Activated CD4-positive, alpha-beta T cell treated with anti-CD3 and anti-CD28 coated beads for 1 hour (primary cell): ENCODE results near the gene PROP1.
"Not testable (repeated sequence)": the region's sequence is repeated elsewhere in the genome, so short reads cannot be mapped to it uniquely, and the experiment has no call there.

ENCODE experiments used
- DNase-seq: peaks from one replicate; pipeline ENCODE4 v3.0.0-alpha.2; 2020

Gene PROP1

DNA sequence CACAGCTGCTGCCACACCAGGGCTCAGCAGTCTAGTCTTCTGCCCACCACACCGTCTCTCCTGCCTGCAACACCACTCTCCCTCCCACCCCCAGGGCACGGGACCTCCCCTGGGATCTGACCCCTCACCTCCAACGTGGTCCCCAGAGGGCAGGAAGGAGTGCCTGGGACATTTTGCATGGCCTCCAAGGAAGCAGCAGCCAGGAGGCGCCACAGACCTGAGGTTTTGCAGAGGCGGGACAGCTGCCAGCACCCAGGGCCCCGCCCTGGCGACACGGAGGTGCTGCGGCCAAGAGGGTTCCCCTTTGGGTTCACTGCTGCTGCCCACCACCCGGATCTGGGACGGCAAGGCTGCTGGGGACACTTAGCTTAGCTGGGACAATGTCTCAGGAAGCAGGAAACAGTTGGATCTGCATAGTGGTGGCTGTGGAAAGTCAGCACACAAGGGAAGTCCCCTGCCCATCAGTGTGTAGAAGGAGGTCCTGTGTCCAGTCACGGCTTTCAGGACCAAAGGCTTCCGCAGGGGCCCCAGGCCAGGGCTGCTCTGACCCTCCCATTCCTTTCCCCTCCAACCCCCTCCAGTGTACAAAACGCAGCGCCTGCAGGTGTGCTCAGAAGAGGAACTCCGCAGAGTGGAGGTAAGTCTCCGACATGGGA, 13.8 kb downstream of the PROP1 start:
- no peak for DNase-seq

DNA sequence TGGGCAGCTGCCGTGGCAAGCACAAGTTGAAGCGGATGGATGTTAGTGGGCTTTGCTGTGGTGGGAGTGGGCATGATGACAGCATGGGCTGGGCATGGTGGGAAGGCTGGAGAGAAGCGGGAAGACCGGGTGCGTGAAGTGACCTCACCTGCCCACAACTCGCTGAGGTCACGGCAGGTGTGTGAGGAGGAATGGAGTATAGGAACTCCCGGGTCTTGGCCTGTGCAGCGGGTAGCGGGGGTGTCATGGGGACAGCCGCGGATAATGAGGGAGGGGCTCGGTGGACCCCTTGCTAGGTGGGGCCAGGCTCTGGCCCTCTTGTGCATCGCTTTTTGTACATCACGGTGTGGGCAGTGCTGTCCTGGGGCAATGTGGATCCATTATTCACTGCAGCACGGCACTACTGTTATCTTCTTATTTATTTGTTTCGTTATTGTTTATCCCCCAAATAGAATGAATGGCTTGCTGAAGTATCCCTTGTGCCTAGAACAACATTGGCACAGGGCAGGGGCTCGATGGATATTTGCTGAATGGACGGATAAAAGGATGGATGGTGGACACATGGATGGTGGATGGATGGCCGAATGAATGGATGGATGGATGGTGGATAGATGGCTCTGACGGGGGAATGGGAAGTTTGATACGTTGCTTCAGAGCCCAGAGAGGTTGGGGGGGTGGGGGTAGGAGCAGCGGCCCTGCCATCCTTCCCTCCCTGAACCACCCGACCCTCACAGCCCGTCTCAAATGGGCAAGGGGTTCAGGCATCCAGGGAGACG, 14.6 kb downstream of the PROP1 start:
- no peak for DNase-seq

DNA sequence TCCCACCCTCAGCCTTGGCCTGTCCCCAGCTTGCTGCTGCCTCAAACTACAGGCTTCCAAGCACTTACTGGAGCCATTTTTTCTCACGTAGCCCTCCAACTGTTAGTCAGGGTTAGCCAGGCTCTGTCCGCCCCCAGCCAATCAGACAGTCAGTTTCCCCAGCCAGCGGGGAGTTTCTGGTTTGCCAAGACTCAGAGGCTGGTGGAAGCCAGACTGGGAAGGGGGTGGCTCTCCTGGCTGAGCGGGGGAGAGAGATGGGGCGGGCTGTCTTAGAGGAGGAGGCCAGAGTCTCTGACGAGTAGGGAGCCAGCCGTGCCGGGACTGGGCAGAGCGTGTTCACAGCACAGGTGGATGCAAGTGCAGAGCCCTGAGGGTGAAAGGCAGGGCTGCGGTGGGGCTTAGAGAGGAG, 15.3 kb downstream of the PROP1 start:
- DNase-seq: no peak

DNA sequence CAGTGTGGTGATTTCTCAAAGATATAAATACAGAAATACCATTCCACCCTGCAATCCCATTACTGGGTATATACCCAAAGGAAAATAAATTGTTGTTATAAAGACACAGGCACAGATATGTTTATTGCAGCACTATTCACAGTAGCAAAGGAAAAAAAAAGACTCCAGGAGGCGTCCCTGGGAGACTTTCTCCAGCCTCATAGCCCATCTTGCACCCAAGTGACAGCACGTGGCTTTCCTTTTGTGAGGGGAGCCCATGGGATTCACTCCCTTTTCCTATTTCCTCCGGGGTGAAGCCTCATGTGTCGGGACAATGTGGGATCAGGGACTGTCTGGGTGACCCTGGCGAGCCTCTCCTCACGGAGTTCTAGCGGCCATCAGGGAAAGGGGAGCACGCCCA, 18.4 kb downstream of the PROP1 start:
- not testable (repeated sequence) for DNase-seq

GRCh38 chr5:177973066-177973635, 22.9 kb downstream of the PROP1 start:
- DNase-seq: no peak

DNA sequence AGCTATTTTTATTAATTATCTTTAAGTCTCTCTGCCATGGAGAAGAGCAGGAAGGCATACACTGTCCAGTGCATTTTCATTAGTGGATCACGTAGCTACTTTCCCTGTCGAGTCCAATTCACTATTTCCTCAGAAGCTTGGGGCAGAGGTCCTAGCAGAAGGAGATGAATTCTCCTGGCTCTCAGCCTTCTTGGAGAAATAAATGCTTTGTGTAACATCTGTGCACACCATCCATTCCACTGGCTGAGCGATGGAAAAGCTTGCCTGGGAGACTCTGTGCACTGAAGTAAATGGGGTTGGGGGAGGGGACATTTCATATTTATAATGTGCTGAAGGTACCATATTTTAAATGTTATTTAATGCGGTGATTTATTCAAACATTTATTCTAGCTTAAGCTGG, 23.4 kb downstream of the PROP1 start:
- no peak for DNase-seq

DNA sequence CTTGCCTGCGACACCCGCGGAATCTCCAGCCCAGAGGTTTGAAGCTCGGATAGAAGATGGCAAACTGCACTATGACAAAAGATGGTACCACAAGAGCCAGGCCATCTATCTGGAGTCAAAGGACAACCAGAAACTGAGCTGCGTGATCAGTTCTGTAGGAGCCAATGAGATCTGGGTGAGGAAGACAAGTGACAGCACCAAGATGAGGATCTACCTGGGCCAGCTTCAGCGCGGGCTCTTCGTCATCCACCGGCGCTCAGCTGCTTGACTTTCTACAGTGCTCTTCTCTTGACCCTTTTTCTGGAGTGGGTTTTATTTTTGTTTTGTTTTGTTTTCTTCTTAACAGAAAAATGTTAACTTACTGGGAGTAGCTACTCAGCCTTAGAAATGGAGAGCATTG, 24.0 kb downstream of the PROP1 start:
- not testable (repeated sequence) for DNase-seq

- no peak for DNase-seq
Observed at GRCh38 chr5:177968661-177969211, 27.3 kb downstream of the PROP1 start.

GRCh38 chr5:177967221-177967887, 28.7 kb downstream of the PROP1 start:
- no peak for DNase-seq

DNA sequence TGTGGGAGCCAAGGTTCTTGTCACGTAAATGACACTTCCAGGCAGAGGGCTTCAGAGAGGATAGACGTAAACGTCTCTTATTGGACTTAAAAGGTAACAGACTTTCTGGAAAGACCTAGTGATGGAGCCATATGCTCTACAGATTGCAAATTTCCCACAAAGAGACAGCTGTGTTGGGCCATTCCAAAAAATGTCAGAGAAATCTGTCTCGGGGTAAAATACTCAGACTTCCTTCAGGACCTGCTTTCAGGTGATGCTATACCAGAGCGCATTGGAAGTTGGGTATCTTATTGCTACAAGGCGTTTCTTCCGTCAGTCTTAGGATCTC, 29.2 kb downstream of the PROP1 start:
- no peak for DNase-seq

DNA sequence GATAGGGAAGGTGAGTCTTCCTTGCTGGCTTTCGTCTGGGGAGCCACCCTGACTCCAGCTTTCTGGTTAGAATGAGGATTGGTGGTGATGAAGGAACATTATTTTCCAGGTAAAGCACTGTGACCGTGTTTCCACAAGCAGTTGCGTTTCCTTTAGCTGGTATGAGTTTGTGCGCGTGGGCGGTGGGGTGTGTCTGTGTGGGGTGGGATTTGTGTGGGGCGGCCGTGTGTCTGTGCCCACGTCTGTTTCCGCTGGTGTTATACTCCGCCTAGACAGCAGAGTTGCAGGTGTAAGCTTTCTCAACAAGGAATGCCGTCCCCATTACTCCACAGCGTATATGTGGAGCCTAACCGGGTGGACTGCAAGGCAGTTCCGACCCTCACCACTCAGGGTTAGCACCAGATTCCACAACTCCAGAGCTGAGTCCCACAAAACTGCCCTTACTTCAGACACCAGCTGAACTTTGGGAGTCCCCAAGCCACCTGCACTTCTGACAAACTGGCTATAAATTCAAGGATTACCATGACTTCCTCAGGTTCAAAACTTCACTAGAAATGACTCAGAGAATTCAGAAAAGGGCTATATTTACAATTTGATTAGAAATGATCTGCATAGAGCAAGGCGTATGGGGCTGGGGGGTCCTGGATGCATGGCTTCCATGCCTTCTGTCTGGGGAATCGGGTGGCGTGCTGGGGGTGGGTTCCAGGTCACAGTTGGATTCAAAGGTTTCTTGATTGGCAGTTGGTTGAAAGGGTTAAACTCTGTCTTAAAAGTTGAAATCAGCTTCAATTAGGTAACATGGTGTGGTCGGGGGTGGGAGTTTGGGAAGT, 29.8 kb downstream of the PROP1 start:
- no peak for DNase-seq

DNA sequence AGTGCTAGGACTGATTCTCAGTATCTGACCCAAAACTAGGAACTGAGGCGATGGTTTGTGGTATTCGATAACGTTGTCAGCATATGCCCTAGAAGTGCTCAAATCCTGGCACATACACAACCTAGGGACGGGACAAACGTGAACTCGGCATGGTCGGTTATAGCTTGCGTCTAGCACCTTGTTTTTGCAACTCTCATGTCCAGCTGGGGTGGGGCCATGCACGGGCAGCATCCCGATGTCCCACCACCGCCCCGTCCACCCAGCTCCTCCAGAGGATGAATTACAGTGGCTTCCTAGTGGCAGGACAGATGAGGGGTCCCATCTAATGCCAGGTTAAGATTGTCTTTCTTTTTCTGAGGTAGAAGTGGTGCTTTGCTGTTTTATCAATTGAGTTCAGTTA, 31.6 kb downstream of the PROP1 start:
- DNase-seq: no peak

GRCh38 chr5:177963966-177964365, 32.1 kb downstream of the PROP1 start:
- DNase-seq: no peak

- no peak for DNase-seq
Observed at GRCh38 chr5:177959315-177959714, 36.7 kb downstream of the PROP1 start.

GRCh38 chr5:177958696-177959095, 37.3 kb downstream of the PROP1 start:
- no peak for DNase-seq

DNA sequence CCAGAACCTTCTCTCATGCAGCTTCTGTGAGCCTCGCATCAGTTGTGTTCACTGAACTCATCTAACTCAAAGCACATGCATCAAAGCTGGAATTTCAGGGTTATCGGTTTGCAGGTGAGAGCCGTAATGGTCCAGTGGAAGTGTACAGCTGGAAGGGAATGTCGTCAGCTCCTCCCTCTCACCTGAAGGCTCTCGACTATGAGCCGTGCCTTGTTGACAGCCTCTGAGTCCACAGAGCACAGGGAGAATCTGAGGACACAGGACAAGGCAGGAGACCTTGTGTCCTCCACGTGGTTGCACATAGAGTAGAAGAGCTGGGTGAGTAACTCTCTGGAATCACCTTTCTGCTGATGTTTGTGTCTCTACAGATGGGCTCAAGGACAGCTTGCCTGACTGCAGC, 38.8 kb downstream of the PROP1 start:
- no peak for DNase-seq

- not testable (repeated sequence) for DNase-seq
Observed at GRCh38 chr5:177953101-177953500, 42.9 kb downstream of the PROP1 start.

DNA sequence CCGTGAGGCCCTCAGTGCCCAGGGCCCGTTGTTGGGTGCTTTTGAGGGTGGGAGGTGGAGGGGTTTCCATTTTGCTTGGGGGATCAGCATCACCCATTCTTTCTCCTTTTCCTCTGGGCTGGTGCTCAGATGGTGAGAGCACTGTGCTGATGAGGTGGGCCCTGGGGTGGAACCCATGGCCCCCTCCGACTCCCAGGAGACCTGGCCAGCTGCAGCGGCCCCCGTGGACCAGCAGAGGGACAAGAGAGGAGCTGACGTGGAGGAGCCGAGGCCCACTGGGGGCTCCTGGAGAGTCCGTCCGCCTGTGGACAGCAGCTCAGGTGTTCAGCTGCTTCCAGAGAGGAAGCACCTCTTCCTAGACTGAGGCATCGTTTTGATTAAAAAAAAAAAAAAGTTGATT, 46.4 kb downstream of the PROP1 start:
- DNase-seq: not testable (repeated sequence)

DNA sequence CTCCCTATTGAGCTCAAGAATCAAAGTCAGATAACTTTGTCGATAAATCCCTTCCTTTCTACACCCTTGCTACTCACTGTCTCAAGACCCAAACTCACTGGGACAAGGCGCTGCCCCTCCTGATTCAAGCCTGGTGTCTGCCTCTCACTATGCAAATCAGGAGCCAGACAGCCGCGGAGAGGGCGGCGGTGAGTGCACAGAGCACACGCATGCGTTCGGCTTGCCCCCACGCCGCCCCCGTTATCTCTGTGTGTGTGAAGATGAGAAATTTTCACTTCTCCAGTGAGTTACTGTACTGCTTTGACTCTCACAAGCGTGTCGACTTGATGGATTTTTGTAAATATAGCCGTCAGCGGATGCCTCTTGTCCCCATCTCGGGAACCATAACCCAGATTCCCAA, 47.0 kb downstream of the PROP1 start:
- DNase-seq: not testable (repeated sequence)

GRCh38 chr5:177947912-177948311, 48.1 kb downstream of the PROP1 start:
- DNase-seq: not testable (repeated sequence)

DNA sequence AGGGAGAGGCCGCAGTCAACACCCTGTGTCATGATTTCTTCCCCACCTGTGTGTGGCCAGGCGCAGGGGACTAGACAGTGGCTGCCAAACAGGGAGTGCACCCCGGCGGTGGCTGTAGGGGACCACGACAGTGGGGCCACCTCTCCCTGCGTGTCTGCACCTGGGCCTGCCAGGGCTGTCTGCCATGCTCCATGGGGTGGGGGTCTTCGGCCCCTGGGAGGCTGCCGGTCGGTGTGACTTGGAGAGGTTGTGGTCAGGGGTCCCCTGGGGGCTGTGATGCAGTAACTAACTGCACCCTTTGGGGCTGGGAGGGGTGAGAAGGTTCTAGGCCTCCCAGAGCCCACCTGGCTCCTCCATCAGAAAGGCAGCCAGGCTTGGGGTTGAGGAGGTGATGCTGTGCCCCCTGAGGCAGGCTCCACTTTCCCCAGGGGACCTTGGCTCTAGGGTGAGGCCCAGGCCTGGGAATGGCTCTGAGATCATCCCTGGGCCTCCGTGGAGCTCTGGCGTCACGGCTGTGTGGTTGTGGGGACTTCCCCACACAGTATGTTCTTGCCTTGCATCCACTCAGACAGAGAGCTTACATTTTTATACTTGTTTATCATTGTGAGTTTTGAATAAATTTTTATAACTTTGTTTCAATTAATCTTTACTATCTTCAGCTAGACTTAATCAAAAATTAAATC, 50.3 kb downstream of the PROP1 start:
- not testable (repeated sequence) for DNase-seq

- DNase-seq: not testable (repeated sequence)
Observed at GRCh38 chr5:177945145-177945544, 50.9 kb downstream of the PROP1 start.
